GM21737 (cell line): ENCODE data around the gene GMDS.

Experiments used
- ATAC-seq: cut with Tn5 transposase; IDR thresholded peaks from one replicate; pipeline ENCODE4 v1.9.1; 2021; ENCODE audit warnings: mild to moderate bottlenecking, moderate library complexity; ENCODE audit not compliant: unreplicated experiment

Gene GMDS

DNA sequence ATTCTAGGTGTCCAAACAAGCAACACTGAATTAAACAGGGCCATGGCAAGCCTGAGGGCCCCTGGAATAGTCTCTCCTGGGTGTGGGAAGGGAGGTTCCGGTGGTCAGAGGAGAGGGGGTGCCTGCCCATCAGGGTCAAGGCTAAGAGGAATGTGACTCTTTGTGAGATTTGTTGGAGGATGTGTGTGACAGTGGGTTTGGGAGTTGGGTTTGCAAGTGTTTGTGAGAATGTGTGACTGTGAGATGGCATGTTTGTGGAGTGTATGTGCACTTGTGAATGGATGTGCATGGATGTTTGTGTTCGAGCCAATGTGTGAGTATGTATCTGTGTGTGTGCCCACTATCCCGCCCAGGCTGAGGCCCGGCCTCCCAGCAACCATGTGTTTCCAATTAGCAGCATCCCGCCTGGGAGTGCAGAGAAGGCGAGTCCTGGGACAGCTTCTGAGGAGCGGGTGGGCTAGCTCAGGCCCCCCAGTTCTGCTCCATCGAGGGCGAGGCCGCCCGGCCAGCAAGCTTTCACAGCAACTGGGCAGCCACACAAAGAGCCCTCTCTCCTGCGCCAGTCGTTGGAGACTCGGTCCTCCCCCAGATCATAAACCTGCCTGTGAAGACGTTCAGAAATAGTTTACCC lies 623.1 kb downstream of the GMDS start:
- no peak for ATAC-seq

DNA sequence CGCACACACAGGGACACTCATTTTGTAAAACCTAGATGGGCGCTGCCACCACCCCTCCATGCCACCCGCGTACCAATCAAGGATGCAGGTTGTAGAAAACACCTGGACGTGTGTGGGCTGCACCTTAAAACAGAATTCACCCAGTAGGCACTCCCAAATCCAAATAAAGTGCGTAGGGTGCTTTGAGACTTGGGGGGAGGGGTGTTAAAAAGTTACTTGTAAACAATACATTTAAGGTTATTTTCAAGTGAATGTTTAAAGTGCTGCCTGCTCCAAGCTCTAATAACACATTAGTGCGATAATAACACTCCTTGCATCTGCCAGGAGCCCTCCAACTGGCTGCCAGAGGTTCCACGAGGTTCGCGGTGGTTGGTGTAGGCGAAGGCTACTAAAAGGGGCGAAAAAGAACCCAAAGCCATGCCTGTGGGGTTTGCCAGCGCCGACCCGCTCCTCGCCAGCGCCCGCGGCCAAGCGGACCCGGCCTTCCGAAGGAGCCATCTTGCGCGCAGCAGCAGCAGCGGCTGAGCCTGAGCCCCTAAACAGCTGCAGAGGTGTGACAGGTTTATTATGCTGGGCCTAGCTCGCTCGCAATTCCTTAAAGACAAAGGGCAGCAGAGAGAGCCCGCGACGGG lies 624.2 kb downstream of the GMDS start:
- ATAC-seq = no peak

DNA sequence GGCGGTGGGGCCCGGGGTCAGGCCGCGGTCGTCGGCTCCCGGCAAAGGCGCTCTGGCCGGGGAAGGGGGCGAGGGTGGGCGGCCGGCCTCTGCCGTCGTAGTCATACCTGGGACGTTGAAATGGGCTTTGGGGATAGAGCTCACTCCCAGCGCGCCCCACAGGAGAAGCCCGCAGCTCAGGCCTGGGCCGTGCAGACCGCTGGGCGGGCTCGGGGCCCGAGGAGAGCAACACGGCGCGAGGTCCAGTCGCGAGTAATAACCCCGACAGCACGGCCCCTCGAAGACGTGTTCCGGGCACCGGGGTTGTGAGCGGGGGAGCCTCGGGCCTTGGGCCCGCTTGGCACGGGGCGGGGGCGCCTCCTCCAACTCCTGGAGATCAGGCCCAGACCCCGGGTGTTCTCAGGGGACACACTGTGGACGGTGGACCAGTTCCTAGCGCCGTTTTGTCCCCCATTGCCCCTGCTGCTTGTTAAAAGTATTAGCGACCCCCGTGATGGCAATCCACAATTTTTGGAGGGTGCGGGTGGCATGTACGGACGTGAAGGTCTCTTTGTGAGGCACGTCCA lies 624.8 kb downstream of the GMDS start:
- no peak for ATAC-seq

DNA sequence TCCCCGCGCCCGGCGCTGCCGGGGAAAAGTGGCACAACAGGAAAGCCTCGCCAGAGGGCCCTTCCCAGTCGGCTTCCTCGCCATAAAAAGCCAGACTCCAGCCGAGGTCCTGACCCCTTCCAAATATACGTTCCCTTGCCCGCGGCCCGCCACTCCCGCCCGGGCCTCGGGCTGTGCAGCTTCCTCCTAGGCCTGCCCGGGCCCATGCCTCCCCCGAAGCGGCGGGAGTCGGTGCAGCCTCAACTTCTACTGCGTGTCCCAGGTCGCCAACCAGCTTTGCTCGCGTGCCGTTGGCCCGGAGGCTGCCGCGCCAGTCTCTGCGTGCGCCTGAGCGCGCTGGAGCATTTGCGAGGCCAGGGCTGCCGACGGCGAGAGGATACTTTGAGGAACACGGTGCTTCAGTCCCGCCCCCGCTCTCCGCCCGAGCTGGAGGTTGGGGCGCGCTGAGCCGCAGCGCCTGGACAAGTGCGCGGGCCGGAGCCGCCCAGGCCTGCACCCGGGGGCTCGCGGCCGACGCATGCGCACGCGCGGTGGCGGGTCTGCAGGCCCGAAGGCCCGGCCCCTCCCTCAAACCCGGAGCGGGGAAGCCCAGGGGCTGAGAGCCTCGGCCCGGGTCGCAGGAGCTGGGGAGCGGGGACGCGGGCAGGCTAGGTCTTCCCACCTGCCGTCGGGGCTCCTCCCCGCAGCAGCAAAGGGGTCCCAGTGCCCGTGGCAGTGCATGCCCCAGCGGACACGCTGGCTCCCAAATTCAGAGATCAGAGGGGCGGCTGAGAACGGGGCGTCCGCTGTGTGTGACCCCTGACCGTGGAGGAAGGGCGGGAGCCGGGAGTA lies 625.5 kb downstream of the GMDS start:
- ATAC-seq = no peak

DNA sequence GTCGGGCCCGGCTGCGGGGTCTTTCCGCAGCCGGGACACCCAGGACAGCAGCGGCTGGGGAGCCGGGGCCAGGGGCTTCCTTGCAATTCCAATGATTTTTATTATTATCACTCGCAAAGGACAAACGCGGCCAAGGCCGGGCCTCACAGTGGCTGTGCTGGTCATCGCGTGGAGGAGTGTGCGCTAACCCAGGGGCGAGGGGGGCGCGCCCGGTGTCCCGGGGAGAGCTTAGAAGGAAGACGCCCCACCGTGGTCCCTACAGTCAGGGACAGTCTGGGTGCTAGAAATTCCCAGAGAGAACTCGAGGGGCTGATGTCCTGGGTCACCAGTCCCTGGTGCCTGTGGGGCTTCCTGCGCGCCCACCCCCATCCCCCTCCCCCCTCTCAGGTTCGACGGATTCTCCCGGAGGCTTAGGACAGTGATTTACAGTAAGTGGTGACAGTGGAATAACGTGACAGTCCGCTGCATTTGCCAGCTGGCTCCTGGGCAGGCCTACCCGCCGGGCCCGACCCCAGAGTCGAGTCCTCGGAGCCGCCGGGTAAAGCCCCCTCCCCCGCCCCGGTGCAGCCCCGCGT lies 626.2 kb downstream of the GMDS start:
- no peak for ATAC-seq

DNA sequence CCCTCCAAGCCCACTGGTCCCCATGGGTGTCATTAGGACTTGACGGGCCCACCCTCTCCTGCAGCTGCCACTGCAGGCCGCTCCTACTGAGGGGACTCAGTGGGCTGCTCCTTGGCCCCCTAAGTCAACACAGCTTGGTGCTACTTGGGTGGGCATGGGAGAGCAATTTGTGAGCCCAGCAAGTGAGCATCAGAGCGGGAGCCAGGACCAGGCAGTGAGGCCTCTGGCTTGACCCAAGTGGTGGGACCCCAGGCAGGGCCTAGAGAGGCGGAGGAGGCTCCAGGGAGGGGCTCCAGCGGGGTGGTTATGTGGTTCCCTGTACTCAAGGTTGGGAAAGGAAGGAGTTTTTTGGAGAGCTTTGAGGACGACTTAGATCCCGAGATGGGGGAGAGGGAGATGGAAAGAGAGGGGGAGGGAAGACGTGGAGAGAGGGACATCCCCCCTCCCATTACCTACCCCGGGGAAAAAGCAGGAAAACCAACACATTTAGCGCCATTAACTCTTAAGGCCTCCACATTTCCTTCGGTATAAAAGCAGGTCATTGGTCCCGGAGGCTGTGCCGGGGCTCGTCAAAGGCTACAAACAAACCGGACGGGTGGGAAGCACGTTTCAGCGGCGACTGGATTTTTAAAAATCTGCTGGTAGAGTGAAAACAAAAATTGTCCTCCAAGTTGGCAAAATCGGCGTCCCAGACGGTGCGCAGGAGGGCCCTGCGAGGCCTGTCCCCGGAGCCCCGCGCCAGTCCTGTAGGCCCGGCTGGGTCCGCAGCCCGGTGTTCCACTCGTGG lies 626.9 kb downstream of the GMDS start:
- ATAC-seq = no peak

DNA sequence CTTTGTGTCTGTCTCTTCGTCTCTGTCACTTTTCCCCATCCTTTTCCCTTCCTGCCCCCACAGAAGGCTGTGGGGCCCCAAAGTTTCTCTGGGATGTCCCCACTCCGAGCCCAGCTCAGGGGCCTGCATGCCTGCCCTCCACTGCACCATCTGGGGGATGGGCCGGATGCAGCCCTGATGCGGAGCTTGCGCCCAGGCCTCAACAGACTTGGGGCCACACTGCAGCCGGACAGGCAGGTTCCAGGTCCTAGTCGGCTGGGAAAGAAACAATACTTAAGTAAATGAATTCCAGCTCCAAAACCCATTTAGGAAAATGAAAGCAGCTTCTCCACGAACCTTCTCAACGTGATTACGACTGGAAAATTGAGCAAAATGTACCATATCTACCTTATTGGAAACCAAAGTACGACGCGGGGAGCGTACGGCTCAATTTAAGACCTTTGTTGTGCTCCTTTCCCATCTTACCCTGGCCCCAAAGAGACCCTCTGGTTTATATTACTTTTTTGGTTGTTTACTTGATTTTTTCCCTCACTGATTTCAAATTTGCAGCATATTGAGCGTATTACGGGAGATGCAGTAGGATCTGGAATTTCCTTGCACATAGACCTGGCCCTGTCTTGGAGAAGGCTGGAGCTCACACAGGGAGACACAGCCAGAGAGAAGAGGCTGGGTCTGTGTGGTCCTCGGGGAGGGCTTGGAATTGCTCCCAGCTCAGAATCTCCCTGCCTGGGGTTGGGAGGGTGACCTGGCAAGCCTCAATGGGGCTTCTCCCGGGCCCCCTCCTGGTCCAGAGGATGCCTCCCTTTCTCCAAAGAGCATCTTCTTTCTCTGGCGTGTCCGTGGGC lies 627.7 kb downstream of the GMDS start:
- ATAC-seq = no peak

DNA sequence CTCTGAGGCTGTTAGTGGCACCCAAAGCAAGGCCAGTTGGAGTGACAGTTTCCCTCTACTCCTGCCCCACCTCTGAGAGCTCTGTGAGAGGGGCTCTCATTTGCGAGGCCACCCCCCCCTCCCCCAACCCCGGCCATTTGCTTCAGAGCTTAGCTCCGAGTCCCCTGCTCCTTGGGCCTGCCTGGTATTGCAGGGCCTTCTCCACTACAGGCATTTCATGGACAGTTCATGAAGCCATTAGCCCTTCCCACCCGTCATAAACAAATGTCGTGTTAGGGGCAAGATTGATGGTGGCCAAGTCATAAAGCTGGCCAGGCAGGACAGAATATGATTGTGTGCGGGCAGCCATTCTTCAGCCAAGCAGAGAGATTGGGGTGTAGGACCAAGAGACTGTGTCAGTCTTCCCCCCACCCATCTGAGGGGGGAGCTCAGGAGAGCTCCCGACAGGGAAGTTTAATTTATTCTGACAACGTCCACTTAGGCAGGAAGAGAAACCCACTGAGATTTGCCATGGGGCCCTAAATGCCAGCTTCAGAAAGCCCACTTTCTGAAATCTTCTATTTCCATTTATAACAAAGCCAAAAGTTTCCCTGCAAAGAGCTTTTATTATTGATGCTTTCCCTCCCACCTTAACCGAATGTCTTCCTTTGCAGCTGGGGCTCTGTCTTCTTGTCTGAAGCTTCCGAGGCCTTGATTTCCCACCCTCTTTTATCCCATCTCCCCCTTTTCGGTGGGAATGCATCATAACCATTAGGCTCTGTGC lies 628.5 kb downstream of the GMDS start:
- no peak for ATAC-seq

DNA sequence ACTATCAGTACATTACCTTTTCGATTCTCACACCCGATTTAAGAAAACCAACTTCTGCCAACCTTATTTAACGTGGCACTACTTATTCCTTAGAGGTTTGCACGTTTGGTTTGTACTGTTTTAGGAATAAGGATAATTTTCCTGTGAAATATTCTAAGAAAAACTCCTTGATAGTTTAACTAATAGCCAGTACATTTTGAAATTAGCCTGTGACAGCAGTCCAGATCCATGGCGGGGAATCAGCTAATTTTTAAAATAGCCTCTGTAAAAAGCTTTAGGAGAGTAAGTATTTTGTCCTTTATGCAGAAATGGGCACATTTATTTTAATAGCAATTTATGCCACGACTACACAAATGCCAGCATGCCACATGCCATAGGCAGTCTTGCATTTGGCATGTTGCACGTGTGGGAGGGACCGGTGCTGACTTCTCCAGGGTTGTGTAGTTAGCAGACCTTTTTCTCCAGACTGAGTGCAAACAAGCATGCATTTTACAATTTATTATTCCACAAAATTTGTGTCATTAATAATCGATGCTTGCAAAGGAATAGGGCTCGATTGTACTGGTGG lies 629.5 kb downstream of the GMDS start:
- ATAC-seq = no peak

DNA sequence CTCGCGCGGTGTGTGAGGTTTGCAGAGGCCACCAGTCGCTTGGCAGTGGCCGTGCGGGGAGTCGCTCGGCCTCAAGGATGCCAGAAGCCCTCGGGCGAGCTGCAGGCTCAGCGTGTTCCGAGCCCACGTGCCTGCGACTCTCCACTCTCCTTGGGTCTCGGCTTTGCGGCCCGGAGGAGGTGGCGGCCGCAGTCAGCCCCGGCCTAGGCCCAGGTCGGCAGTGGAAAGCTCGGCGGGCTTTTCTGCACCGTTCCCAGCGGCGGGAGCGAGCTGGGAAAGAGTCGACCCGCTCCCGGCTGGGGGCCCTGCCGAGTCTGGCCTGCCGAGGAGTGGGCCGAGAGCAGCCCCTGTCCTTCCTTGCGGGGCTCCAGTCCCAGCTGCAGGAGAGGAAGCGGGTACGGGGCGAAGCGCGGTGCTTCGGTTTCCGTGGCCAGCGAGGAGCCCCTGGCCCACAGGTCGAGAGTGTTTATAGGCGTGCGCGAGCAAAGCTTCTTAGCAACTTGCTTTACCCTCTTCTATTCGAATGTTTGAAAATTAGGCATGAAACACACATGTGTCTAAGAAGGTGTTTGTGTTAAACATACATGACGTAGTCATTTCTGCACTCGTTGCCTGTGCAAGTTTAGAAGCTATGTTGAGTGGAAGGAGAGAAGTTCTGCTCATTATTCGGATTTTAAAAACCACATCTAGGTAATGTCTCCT lies 630.1 kb downstream of the GMDS start:
- ATAC-seq = no peak

DNA sequence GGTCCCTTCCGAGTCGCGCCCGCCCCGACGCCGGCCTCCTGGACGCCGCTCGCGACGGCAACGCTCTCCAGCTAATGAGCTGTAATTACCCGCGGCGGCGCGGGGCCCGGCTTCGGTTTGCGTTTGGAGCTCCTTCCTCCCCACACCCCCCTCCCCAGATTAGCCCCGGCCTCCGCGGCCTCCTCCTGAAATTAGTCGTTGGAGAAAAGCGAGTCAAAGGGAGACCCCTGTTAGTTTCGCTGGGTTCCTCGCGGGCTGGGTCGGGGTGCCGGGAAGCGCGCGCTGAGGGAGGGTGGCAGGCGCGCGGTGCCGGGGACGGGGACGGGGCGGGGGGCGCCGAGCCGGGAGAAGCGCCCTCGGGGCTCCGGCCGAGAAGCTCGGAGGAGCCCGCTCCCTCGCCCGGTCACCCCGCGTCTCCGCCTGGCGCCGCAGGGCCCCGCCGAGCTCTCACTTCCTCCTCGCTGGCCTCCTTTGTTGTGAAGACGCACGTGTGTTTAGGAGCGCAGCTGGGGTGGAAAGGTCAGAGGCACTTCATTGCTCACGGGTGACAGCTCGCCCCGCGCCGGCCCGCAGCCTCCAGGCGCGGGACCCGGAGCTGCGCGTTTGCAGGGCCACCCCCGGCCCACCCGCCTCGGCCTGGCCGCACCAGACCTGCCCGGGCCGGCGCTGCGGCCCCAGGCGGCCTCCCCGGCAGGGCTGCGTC lies 630.8 kb downstream of the GMDS start:
- no peak for ATAC-seq

DNA sequence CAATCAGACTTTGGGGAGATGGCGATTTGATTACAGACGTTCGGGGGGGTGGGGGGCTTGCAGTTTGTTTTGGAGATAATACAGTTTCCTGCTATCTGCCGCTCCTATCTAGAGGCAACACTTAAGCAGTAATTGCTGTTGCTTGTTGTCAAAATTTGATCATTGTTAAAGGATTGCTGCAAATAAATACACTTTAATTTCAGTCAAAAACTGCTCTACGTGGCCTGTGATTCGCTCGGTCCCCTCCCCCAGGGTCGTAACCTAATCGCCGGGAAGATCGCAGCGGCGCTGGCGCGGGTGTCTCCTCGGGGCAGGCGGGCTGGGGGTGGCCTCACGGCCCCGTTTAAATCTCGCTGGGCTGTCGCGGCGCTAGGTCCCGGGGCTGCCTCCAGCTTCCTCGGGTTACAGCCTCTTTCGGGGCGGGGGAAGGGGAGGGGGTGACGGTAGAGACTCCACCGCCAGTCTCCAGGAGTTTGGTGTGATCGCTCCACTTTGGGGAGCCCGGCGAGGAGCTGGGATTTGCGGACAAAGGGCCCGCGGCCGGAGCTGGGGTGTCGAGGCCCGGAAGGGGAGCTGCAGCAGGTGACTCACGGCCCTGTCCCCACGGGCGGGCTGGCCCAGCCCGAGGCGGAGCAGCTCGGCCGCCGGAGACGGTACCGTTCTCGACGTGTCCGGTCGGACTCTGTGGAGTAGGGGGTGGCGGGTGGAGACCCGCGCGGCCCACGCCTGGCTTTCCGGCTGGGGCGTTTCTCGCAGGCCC lies 631.5 kb downstream of the GMDS start:
- ATAC-seq = no peak

DNA sequence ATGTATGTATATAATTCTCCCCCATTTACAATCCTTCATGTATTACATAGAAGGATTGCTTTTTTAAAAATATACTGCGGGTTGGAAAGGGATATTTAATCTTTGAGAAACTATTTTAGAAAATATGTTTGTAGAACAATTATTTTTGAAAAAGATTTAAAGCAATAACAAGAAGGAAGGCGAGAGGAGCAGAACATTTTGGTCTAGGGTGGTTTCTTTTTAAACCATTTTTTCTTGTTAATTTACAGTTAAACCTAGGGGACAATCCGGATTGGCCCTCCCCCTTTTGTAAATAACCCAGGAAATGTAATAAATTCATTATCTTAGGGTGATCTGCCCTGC lies 632.1 kb downstream of the GMDS start:
- no peak for ATAC-seq

DNA sequence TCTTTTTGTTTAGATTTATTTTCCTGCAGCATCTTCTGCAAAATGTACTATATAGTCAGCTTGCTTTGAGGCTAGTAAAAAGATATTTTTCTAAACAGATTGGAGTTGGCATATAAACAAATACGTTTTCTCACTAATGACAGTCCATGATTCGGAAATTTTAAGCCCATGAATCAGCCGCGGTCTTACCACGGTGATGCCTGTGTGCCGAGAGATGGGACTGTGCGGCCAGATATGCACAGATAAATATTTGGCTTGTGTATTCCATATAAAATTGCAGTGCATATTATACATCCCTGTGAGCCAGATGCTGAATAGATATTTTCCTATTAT lies 632.5 kb downstream of the GMDS start:
- ATAC-seq = no peak

DNA sequence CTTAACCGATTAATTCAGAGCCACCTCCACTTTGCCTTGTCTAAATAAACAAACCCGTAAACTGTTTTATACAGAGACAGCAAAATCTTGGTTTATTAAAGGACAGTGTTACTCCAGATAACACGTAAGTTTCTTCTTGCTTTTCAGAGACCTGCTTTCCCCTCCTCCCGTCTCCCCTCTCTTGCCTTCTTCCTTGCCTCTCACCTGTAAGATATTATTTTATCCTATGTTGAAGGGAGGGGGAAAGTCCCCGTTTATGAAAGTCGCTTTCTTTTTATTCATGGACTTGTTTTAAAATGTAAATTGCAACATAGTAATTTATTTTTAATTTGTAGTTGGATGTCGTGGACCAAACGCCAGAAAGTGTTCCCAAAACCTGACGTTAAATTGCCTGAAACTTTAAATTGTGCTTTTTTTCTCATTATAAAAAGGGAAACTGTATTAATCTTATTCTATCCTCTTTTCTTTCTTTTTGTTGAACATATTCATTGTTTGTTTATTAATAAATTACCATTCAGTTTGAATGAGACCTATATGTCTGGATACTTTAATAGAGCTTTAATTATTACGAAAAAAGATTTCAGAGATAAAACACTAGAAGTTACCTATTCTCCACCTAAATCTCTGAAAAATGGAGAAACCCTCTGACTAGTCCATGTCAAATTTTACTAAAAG lies 633.0 kb downstream of the GMDS start:
- ATAC-seq = no peak

DNA sequence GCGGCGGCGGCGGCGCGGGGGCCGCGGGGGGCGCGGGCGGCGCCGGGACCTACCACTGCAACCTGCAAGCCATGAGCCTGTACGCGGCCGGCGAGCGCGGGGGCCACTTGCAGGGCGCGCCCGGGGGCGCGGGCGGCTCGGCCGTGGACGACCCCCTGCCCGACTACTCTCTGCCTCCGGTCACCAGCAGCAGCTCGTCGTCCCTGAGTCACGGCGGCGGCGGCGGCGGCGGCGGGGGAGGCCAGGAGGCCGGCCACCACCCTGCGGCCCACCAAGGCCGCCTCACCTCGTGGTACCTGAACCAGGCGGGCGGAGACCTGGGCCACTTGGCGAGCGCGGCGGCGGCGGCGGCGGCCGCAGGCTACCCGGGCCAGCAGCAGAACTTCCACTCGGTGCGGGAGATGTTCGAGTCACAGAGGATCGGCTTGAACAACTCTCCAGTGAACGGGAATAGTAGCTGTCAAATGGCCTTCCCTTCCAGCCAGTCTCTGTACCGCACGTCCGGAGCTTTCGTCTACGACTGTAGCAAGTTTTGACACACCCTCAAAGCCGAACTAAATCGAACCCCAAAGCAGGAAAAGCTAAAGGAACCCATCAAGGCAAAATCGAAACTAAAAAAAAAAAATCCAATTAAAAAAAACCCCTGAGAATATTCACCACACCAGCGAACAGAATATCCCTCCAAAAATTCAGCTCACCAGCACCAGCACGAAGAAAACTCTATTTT lies 633.7 kb downstream of the GMDS start:
- no peak for ATAC-seq
